ENCODE data around the gene NTSR1.

Gene NTSR1

GRCh38 chr20:62751551-62752150 is 43.0 kb downstream of the NTSR1 start:
- TF ChIP-seq CTCF (IDR thresholded peaks at IDR 0.05) = no peak
- Mint-ChIP-seq H3K9me3 (peaks cover 9% of the 10 kb centered on the region), H3K27ac (no peak overlapping the region), H3K36me3 (ENCODE audit: low read depth) (no peaks in the 10 kb centered on the region), H3K4me1 (peaks cover 9% of the 10 kb centered on the region), H3K4me3 (no peak overlapping the region), H3K27me3 (ENCODE audit: low read depth, poor library complexity) (peaks cover 14% of the 10 kb centered on the region)
- DNase-seq = peak; percentile 1

- H3K27me3 Mint-ChIP-seq (ENCODE audit: low read depth, poor library complexity) = peaks cover 20% of the 10 kb centered on the region
- H3K27ac Mint-ChIP-seq = no peak overlapping the region
- DNase-seq = peak; percentile 3
- no peaks in the 10 kb centered on the region for H3K36me3 Mint-ChIP-seq (ENCODE audit: low read depth)
- TF ChIP-seq CTCF (IDR thresholded peaks at IDR 0.05) = no peak
- H3K4me3 Mint-ChIP-seq = no peak overlapping the region
- peaks cover 9% of the 10 kb centered on the region for H3K4me1 Mint-ChIP-seq
- H3K9me3 Mint-ChIP-seq = peaks cover 9% of the 10 kb centered on the region
These were observed 43.6 kb downstream of the NTSR1 start for GRCh38 chr20:62752181-62752670.

GRCh38 chr20:62752671-62753501 is 44.2 kb downstream of the NTSR1 start:
- DNase-seq = peak; percentile 2
- no peak for TF ChIP-seq CTCF (IDR thresholded peaks at IDR 0.05)
- Mint-ChIP-seq H3K36me3 (ENCODE audit: low read depth) (no peaks in the 10 kb centered on the region), H3K27me3 (ENCODE audit: low read depth, poor library complexity) (peaks cover 23% of the 10 kb centered on the region), H3K9me3 (peaks cover 13% of the 10 kb centered on the region), H3K4me3 (no peak overlapping the region), H3K4me1 (peaks cover 9% of the 10 kb centered on the region), H3K27ac (no peak overlapping the region)

- no peaks in the 10 kb centered on the region for H3K36me3 Mint-ChIP-seq (ENCODE audit: low read depth)
- peaks cover 12% of the 10 kb centered on the region for H3K4me1 Mint-ChIP-seq
- H3K9me3 Mint-ChIP-seq = peaks cover 7% of the 10 kb centered on the region
- peak; percentile 0 for DNase-seq
- no peak overlapping the region for H3K27ac Mint-ChIP-seq
- no peak for TF ChIP-seq CTCF (IDR thresholded peaks at IDR 0.05)
- no peak overlapping the region for H3K4me3 Mint-ChIP-seq
- peaks cover 23% of the 10 kb centered on the region for H3K27me3 Mint-ChIP-seq (ENCODE audit: low read depth, poor library complexity)
These were observed 45.0 kb downstream of the NTSR1 start for GRCh38 chr20:62753626-62754025.

GRCh38 chr20:62754122-62754990 is 45.7 kb downstream of the NTSR1 start:
- Mint-ChIP-seq H3K9me3 (peaks cover 4% of the 10 kb centered on the region), H3K27me3 (ENCODE audit: low read depth, poor library complexity) (peaks cover 23% of the 10 kb centered on the region), H3K4me1 (peaks cover 16% of the 10 kb centered on the region), H3K36me3 (ENCODE audit: low read depth) (no peaks in the 10 kb centered on the region), H3K27ac (no peak overlapping the region), H3K4me3 (no peak overlapping the region)
- peak; percentile 1 for DNase-seq
- TF ChIP-seq CTCF (IDR thresholded peaks at IDR 0.05) = no peak

All from nephron progenitor cell (in vitro differentiated cells).